Superior temporal gyrus (tissue), 1 donor: Measurements from ENCODE around the gene NCBP2.

Experiments
- DNase-seq: peaks from one replicate; pipeline ENCODE4 v3.0.0-alpha.2; 2016; ENCODE audit errors: extremely low spot score

NCBP2 gene

DNA sequence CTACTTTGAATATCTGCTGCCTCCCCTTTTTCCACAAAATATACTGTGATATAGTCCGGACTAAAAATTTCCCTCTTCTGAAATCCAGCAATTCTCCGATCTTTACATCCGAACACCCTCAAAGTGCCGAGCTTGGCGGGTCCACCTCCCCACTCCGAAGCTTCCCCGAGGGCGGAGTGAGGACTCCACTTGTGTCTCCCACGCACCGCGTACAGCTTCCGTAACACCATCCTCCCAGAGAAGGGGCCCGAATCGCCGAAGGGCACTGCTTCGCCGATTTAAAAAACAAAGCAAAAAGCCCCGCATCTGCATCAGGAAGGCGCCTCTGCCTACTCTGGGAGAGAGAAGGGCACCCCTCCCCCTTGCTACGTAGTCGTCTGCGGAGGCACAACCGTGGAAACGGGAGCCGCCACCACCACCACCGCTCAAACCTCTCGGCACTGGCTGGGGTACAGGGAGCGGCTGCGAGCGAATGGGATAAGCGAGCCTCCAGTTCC, 551 bp downstream of the NCBP2 start:
- DNase-seq, result peak; percentile 41

DNA sequence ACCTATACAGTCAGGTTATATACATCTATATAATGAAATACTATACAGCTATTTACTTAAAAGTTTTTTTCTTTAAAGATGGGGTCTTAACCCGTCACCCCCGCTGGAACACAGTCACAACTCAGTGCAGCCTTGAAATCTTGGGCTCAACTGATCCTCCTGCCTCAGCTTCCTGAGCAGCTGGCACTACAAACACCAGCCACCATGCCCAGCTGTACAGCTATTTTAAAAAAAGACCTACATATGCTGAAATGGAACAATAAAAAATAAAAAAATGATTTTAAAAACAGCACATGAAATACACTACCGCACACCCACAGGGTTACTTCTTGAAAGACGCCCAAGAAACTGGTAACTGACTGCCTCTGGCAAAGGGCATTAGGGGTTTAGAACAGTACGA, 3.8 kb downstream of the NCBP2 start:
- DNase-seq, result no peak

DNA sequence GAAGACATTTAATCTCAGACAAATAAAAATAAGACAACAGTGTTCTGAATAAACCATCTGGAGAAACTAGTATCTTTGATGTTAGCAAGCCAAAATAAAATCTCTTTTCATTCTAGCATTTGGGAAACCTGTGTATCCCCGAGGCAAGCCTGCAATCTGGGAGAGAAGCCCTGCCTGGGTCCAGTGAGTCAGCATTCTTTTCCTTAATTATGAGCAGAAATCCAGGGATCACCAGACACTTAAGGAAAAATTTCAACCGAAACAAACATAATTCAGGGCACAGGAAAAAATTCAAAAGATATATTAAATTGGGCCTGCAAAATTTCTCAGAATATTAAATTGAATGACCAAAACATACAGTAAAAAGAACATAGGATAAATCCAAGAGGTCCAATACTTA, 4.2 kb downstream of the NCBP2 start:
- DNase-seq, result no peak

DNA sequence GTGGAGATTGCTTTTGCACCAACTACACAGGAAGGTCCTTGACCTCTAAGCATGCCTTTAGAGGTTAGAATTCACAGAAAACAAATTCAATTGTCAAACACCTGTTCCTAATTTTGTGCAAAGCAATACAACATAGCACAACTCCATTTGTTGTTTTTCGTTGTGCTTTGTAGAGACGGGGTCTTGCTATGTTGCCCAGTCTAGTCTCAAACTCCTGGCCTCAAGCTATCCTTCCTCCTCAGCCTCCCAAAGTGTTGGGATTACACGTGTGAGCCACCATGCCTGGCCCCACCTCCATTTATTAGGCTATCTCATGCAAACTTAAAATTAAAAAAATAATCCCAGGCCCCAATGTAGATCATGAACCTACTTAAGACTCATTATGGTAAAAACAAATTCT, 6.0 kb downstream of the NCBP2 start:
- no peak for DNase-seq

DNA sequence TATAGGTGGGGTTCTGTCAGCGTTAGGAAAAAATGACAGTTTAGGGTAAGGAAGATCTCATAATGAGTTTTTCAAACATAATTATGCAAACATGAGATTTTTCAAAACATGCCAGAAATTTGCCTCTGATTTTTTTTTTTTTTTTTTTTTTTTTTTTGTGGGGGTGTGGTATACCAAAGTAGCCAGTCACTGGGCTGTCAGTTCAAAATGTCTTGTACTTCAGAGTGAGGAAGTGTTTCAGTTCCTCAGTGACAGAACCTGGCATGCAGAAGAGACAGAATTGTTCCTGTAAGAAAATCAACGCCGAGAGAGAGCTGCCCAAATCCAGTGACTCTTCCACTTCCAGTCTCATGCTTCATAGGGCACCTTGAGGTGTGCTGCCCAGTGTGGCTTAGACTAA, 9.7 kb downstream of the NCBP2 start:
- no peak for DNase-seq

DNA sequence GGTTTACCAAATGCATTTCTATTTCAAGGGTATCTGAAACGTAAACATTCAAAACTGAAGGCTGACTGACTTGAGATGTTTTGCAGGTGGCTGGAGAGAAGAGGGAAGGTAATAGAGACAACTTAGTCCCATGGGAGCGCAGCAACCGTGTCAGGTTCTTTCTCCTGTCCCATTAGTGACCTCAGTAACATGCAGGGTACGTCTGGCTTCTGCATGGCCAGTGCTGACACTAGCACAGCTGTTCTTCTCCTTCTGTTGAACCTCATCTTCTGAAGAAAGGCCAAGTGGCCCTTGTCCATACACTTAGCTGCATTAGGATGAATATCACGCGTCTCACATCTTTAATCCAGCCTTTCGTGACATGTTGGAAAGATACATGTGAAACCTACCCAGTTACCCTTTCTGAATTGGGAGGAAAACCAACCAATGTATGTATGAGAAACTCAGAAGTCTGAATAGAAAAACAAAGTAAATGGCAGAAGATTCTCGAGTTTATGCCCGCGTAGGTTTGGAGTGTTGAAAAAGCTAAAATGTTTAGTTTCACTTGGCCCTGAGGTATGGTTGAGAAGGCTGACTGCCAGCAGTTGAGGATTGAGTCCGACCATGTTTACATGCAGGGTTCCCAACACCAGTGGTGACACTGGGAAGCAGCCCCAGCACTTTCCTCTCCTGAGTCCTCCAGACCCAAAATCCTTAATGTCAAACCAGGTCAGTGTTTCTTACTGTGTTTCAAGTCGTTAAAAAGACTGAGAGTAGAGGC, 10.3 kb downstream of the NCBP2 start:
- DNase-seq, result no peak

DNA sequence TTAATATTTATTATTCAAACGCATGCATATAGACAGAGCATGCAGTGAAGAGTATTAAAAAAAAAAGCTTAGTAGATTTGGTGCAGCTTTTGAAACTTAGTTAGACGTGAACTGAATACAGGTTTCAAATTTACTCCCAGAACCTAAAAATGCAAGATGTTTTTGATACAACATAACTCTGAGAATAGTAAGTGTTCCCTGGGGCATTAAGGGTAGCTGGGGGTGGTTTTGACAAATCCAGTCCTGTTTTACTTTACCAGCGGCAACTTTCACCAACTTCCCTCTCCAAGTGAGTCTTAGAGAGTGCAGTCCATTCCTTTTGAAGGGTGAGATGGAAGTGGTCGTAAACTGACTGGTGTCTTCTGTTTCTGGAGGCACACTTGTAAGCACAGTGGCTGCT, 11.2 kb downstream of the NCBP2 start:
- DNase-seq, result no peak

DNA sequence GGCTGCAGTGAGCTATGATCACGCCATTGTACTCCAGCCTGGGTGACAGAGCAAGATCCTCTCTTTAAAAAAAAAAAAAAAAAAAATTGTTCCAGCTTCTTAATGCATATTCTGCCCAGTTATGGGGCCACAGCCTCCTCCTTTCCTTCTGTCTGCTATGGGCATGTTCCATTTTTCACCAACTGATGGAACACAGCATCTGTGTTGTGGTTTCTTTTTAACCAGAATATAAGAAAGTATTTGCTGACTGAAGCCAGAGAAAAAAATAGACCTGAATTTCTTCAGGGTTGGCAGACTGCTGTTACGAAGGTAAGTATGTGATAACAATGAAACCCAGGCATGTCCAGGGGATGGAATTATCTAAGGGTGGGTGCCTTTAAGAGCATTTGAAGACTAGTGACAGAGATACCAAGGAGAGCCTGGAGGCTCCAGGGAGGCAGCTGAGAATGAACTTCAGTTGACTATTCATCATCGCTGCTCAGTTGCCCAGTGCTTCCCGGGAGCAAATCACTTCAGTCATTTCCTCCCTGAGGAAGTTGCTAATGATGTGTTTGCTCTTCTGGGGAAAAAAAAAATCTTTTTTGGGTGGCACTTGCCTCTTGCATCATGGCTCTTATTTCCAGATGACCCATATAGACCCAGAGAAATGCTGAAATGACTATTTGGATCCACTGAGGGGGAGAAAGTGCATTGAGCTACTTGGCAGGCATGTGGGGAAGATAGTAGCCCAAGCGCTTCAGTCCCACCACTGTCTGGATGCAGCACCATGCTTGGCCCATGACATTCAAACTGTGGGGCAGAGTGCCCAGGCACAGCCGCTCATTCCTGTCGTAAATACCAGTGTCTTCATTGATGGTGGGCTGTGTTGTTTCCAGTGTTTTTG, 14.5 kb downstream of the NCBP2 start:
- no peak for DNase-seq

DNA sequence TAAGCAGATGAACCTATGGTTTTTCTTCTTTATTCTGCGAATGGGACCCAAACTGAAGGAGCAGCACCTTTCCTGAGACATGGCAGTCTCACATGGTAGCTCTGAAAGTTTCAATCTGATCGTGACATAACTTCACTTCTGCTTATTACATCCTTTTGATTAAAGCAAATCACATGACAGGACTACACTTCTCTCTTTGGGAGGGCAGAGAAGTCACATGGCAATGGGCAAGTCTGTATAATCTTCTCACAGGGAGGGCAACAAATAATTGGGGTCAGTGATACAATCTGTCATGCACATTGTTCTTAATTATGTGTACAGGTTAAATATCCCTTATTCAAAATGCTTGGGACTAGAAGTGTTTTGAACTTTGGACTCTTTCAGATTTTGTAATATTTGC, 21.6 kb downstream of the NCBP2 start:
- DNase-seq, result no peak

DNA sequence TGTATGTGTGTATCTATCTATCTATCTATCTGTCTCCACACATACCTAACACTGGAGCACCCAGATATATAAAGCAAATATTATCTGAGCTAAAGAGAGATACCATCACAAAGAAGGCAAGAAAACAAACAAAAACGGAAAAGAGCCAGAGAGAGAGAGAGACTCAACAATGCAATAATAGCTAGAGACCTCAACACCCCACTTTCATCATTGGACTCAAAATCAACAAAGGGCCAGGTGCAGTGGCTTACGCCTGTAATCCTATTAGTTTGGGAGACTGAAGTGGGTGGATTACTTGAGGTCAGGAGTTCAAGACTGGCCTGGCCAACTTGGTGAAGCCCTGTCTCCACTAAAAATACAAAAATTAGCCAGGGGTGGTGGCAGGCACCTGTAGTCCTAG, 23.4 kb downstream of the NCBP2 start:
- DNase-seq, result no peak

DNA sequence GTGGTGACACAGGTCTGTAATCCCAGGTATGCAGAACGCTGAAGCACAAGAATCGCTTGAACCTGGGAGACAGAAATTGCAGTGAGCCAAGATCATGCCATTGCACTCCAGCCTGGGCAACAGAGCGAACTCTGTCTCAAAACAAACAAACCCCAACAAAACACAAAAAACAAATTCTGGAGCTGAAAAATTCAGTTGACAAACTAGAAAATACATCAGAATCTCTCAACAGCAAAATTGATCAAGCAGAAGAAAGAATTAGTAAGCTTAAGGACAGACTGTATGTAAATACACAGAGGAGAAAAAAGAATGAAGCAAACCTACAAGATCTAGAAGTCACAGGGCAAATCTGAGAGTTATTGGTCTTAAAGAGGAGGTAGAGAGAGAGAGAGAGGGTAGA, 25.3 kb downstream of the NCBP2 start:
- no peak for DNase-seq

DNA sequence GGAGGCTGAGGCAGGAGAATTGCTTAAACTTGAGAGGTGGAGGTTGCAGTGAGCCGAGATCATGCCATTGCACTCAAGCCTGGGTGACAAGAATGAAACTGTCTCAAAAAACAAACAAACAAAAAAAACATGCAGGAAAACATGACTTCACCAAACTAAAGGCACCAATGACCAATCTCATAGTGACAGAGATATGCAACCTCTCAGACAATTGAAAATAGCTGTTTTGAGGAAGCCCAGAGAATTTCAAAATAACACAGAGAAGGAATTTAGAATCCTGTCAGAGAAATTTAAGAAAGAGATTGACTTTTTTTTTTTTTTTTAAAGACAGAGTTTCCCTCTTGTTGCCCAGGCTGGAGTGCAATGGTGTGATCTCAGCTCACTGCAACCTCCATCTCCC, 26.1 kb downstream of the NCBP2 start:
- no peak for DNase-seq

DNA sequence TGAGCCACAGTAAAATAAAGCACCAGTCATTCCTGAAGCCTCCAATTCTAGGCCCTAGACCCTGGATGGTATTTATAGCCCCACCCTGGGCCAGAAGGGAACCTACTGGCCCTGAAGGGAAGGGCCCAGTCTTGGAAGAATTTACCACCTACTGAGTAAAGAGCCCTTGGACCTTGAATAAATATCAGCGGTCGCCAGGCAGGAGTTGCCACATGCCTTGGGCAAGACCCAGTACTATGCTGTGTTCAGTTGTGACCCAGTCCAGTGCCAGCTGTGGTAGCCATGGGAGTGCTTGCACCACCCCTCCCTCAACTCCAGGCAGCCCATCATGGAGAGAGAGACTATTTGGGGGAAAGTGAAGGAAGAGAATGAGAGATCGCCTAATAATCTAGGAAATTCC, 27.0 kb downstream of the NCBP2 start:
- DNase-seq, result no peak

DNA sequence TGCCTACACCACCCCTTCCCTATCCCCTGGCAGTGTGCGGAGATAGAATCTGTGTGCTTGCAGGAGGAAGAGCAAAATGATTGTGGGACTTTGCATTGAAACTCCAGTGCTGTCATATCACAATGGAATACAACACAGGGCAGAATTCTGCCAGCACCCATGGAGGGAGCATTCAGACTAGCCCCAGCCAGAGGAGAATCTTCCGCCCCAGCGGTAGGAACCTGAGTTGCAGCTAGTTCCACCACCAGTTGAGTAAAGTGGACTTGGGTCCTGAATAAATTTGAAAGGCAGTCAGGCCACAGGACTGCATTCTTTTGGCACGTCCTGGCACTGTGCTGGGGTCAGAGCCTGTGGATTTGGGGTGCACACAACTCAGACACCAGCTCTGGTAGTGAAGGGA, 27.5 kb downstream of the NCBP2 start:
- no peak for DNase-seq

DNA sequence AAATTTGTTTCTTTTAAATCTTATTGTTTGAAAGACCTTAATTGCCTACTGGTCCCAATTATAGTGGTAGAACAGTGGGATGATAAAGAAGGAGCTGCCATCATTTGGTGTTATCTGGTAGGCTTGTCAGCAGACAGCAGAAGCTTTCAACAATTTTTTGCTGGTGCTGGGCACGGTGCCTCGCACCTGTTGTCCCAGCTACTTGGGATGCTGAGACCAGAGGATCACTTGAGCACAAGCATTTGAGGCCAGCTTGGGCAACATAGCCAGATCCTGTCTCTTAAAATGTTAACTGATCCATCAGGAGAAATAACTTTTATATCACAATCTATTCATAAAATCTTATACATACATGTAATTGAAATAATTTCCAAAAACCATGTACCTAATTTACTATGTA, 38.6 kb downstream of the NCBP2 start:
- no peak for DNase-seq

DNA sequence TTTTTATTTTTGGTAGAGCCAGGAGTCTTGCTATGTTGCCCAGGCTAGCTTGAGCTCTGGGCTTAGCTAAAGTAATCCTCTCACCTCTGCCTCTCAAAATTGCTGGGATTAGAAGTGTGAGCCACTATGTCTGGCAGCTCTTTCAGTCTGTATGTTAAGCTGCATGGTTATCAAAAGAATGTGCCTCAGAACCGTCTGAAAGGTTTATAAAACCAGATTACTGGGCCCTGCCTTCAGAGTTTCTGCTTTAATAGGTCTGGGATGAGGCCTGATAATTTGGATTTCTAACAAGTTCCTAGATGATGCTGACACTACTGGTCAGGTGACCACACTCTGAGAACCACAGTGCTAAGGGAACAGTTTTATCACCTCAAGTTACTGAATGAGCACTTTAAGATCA, 40.0 kb downstream of the NCBP2 start:
- DNase-seq, result no peak

DNA sequence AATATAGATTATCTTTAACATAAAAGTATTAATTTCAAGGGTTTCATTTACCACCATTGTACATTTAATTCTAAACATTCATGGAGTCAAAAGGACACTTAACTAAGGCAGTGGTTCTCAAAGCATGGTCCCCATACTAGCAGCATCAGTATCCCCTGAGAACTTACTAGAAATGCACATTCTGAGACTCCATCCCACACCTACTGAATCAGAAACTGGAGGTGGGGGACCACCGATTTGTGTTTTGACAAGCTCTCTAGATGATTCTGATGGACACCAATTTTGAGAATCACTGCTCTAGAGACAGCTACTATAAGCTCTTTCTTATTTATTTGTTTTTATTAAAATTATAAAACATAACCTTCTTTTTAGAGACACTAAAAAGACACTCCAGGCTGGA, 40.6 kb downstream of the NCBP2 start:
- no peak for DNase-seq

DNA sequence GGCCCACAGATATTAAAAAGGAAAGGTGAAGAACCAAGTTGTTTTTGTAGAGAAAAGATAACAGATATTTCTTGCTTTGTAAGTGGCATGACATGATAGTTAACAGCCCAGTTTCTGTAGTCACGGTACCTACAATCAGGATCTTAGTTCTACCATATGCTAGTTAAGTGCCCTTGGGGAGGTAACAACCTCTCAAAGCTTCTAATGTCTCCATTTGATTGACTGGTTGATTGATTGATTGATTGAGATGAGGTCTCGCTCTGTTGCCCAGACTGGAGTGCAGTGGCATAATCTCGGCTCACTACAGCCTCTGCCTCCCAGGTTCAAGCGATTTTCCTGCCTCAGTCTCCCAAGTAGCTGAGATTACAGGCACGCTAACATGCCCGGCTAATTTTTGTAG, 46.1 kb downstream of the NCBP2 start:
- DNase-seq, result no peak

DNA sequence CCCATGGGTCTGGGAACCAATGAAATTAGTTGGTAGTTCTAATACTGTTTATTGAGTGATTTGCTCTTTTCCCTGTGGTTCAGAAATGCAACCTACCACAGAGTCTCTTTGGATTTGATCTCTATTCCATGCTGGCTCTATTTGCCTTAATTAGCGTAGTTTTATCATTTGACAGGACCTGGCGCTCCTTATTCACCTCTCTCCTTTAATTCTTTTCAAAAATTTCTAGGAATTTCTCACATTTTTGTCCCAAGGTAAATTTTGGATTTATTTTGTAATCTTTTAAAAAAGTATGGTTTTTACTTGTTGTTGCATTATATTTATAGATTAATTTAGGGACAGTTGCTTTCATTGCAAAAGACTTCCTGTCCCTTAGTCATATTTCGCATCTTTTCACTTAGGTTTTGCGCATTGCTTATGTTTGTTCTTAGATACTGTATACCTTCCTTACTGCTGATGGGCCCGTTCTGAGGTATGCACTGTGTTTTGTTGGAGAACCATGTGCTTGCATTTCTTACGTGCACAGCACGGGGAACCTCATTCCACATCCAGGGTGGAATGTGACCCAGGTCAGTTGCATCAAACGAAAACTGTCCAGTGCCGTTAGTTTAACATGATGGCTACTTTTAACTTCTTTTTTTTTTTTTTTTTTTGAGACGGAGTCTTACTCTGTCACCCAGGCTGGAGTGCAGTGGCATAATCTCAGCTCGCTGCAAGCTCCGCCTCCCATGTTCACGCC, 47.6 kb downstream of the NCBP2 start:
- DNase-seq, result no peak

DNA sequence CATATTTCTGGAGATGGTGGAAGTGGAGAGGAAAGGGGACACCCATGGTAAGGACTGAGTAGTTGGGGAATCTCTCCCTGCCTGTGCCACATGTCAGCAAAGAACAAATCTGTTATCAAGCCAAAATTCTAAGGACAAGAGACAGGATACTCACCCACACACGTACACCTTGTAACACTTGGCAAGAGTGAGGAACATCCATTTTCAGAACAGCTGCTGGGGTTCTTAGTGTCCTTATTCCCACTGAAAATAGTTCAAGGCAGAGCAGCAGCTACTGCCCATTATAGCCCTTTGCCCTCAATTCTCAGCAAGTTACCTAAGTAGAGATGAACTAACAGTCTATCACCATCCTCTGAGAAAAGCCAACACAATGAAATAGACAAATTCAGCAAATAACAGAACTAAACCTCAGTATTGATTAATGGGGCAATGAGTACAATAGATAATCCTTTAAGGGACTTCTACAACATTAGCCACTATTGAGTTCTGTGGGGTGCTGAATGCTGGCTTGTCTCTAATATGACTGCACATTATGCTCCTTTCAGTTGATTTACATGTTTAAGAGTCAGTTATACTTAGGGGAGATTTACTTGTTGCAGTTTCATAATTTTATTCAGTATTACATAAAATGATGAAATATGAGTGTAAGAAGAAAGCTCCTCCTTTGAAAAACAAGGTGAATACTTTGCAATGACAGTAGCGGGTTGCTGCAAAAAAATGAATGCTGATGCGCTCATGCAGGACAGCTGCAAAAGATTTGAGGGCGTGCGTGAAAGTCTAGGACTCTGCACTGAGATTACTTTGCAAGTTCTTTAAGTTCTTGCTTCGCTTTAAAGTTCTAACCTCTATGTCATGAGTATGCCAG, 52.3 kb downstream of the NCBP2 start:
- DNase-seq, result no peak

DNA sequence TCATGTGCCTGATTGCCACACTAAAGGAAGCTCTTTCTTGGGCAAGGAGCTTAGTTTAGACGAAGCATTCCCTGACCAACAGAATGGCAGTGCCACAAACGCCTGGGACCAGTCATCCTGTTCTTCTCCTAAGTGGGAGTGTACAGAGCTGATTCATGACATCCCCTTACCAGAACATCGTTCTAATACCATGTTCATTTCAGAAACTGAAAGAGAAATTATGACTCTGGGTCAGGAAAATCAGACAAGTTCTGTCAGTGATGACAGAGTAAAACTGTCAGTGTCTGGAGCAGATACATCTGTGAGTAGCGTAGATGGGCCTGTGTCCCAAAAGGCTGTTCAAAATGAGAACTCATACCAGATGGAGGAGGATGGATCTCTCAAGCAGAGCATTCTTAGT, 56.2 kb downstream of the NCBP2 start:
- DNase-seq, result no peak
